Endothelial cell (in vitro differentiated cells): Measurements from ENCODE around the gene EPHA8. TPM values are rescaled to one million over a fixed set of nuclear protein-coding genes. Genes with fewer than 3 reads are reported as not detected.

Source experiments
- DNase-seq: peaks from one replicate; pipeline ENCODE4 v3.0.0; 2021; ENCODE audit warnings: low spot score
- H3K27ac Mint-ChIP-seq: one replicate; pipeline ENCODE4 v1.8.0; 2021; ENCODE audit warnings: mixed read lengths, inconsistent platforms; ENCODE audit not compliant: unreplicated experiment
- H3K27me3 Mint-ChIP-seq: one replicate; pipeline ENCODE4 v1.8.0; 2021; ENCODE audit warnings: mild to moderate bottlenecking, moderate library complexity, mixed read lengths, inconsistent platforms; ENCODE audit not compliant: unreplicated experiment
- H3K36me3 Mint-ChIP-seq: one replicate; pipeline ENCODE4 v1.8.0; 2021; ENCODE audit warnings: mild to moderate bottlenecking, low read depth, mixed read lengths, inconsistent platforms; ENCODE audit not compliant: unreplicated experiment
- H3K4me1 Mint-ChIP-seq: one replicate; pipeline ENCODE4 v1.8.0; 2021; ENCODE audit warnings: mild to moderate bottlenecking, mixed read lengths, inconsistent platforms; ENCODE audit not compliant: unreplicated experiment
- H3K4me3 Mint-ChIP-seq: one replicate; pipeline ENCODE4 v1.8.0; 2021; ENCODE audit warnings: mild to moderate bottlenecking, mixed read lengths, inconsistent platforms; ENCODE audit not compliant: unreplicated experiment
- H3K9me3 Mint-ChIP-seq: one replicate; pipeline ENCODE4 v1.8.0; 2021; ENCODE audit warnings: mixed read lengths, inconsistent platforms; ENCODE audit not compliant: unreplicated experiment
- CTCF ChIP-seq: fragments of 200-600 bp; sonication (generic); IDR thresholded peaks from one replicate; pipeline ENCODE4 v1.5.0; 2021; ENCODE audit warnings: antibody characterized with exemption; ENCODE audit not compliant: unreplicated experiment
- total RNA-seq: library from RNA; stranded (reverse); fragmentation: NEBNext Ultra II Directional; extraction: Animal tissue kit (Norgen Biotek cat#: 25700); gene quantifications from one replicate; pipeline ENCODE4 v1.2.1, GENCODE V29; 2021; ENCODE audit not compliant: unreplicated experiment

Gene EPHA8
- total RNA-seq, 1 donor from 2014 or later, result not detected

DNA sequence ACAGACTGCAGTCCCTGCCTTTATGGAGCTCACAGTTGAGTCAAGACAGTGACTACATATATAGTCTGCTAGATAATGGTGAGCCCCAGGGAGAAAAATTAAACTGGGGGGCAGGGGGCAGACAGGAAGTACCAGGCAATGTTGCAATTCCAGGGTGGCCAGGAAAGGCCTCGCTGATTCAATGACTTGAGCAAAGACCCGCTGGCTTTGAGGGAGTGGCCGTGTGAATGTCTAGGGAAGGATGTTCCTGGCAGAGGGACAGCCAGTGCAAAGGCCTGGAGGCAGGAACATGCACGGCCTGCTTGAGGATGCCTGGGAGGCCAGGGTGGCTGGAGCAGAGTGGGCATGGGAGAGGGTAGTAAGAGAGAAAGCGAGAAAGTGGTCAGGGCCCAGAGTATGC, 23.0 kb upstream of the EPHA8 start:
- Mint-ChIP-seq H3K36me3 (no peaks in the 10 kb centered on the region), H3K27ac (no peak overlapping the region), H3K9me3 (no peaks in the 10 kb centered on the region), H3K4me3 (no peak overlapping the region), H3K27me3 (peaks cover 7% of the 10 kb centered on the region), H3K4me1 (no peaks in the 10 kb centered on the region)
- no peak for DNase-seq
- no peak for TF ChIP-seq CTCF

GRCh38 chr1:22542886-22543285, 20.4 kb upstream of the EPHA8 start:
- no peaks in the 10 kb centered on the region for H3K9me3 Mint-ChIP-seq
- H3K27ac Mint-ChIP-seq, result no peak overlapping the region
- no peak for DNase-seq
- H3K4me3 Mint-ChIP-seq, result no peak overlapping the region
- no peak for TF ChIP-seq CTCF
- no peaks in the 10 kb centered on the region for H3K4me1 Mint-ChIP-seq
- H3K27me3 Mint-ChIP-seq, result peaks cover 15% of the 10 kb centered on the region
- H3K36me3 Mint-ChIP-seq, result no peaks in the 10 kb centered on the region

GRCh38 chr1:22543679-22544078, 19.6 kb upstream of the EPHA8 start:
- no peak overlapping the region for H3K4me3 Mint-ChIP-seq
- H3K4me1 Mint-ChIP-seq, result no peaks in the 10 kb centered on the region
- TF ChIP-seq CTCF, result no peak
- H3K27me3 Mint-ChIP-seq, result peaks cover 15% of the 10 kb centered on the region
- H3K27ac Mint-ChIP-seq, result no peak overlapping the region
- H3K36me3 Mint-ChIP-seq, result no peaks in the 10 kb centered on the region
- DNase-seq, result no peak
- no peaks in the 10 kb centered on the region for H3K9me3 Mint-ChIP-seq

DNA sequence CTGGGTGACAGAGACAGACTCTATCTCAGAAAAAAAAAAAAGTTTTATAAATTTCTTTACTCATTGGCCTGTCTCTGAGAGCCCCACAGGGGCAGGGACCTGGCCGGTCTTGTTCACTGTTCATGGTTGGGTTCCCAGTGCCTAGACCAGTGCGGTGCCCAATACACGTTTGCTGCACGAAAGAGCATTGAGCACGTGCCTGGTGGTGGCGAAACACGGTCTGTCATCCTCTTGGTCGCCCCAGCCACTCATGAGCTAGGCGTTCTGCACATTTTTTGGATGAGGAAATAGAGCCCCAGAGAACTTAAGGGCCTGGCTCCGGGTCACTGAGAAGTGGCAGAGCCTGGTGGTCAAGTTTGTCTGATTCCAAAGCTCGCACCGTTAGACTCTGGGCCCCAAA, 18.7 kb upstream of the EPHA8 start:
- no peak overlapping the region for H3K4me3 Mint-ChIP-seq
- no peak for TF ChIP-seq CTCF
- DNase-seq, result no peak
- peaks cover 13% of the 10 kb centered on the region for H3K27me3 Mint-ChIP-seq
- H3K27ac Mint-ChIP-seq, result no peak overlapping the region
- H3K36me3 Mint-ChIP-seq, result no peaks in the 10 kb centered on the region
- no peaks in the 10 kb centered on the region for H3K9me3 Mint-ChIP-seq
- H3K4me1 Mint-ChIP-seq, result no peaks in the 10 kb centered on the region

- DNase-seq, result no peak
- TF ChIP-seq CTCF, result no peak
- Mint-ChIP-seq H3K27me3 (peaks cover 13% of the 10 kb centered on the region), H3K4me1 (no peaks in the 10 kb centered on the region), H3K4me3 (no peak overlapping the region), H3K9me3 (no peaks in the 10 kb centered on the region), H3K36me3 (no peaks in the 10 kb centered on the region), H3K27ac (no peak overlapping the region)
Observed at GRCh38 chr1:22545141-22545540, 18.1 kb upstream of the EPHA8 start.
